ENCODE measurements around the gene KMT2D. TPM values are rescaled to one million over a fixed set of nuclear protein-coding genes. Genes with fewer than 3 reads are reported as not detected.

The KMT2D gene
- total RNA-seq, 1 donor from 2014 or later, result 38.8 TPM

- H3K27me3 ChIP-seq, result no peaks in the 10 kb centered on the region
- intact Hi-C loops (cut with DNase I), result no loop called here
- peaks cover 14% of the 10 kb centered on the region for H3K4me1 ChIP-seq
- no peaks in the 10 kb centered on the region for H3K9me3 ChIP-seq
- H3K36me3 ChIP-seq, result peaks cover 0 to 87% of the 10 kb centered on the region in 2 donors
- TF ChIP-seq POLR2AphosphoS5 (IDR thresholded peaks at IDR 0.05; ENCODE audit: insufficient read depth in 1 of 2, low read depth in 1 of 2), result no peak
- no peak for TF ChIP-seq POLR2A (IDR thresholded peaks at IDR 0.05)
- no peak for TF ChIP-seq CTCF (IDR thresholded peaks at IDR 0.05)
- no peak overlapping the region for H3K4me3 ChIP-seq
- no peak overlapping the region for H3K27ac ChIP-seq
- DNase-seq (ENCODE audit: extremely low spot score in 2 of 2), result no peak
Observed at GRCh38 chr12:49050507-49051372, 9.9 kb downstream of the KMT2D start.

GRCh38 chr12:49049566-49050224 is 10.9 kb downstream of the KMT2D start:
- Histone ChIP-seq H3K27ac (no peak overlapping the region), H3K4me1 (peaks cover 5% of the 10 kb centered on the region), H3K9me3 (no peaks in the 10 kb centered on the region), H3K36me3 (peaks cover 3 to 95% of the 10 kb centered on the region in 2 donors), H3K4me3 (no peak overlapping the region), H3K27me3 (no peaks in the 10 kb centered on the region)
- TF ChIP-seq POLR2A (IDR thresholded peaks at IDR 0.05), result no peak
- TF ChIP-seq CTCF (IDR thresholded peaks at IDR 0.05), result no peak
- TF ChIP-seq POLR2AphosphoS5 (IDR thresholded peaks at IDR 0.05; ENCODE audit: insufficient read depth in 1 of 2, low read depth in 1 of 2), result no peak
- DNase-seq (ENCODE audit: extremely low spot score in 2 of 2), result no peak
- intact Hi-C loops (cut with DNase I), result no loop called here

GRCh38 chr12:49048953-49049352 is 11.6 kb downstream of the KMT2D start:
- intact Hi-C loops (cut with DNase I), result no loop called here
- Histone ChIP-seq H3K27me3 (no peaks in the 10 kb centered on the region), H3K4me3 (no peak overlapping the region), H3K27ac (no peak overlapping the region), H3K9me3 (no peaks in the 10 kb centered on the region), H3K4me1 (no peaks in the 10 kb centered on the region), H3K36me3 (peaks cover 3 to 95% of the 10 kb centered on the region in 2 donors)
- no peak for TF ChIP-seq CTCF (IDR thresholded peaks at IDR 0.05)
- TF ChIP-seq POLR2A (IDR thresholded peaks at IDR 0.05), result no peak
- no peak for DNase-seq (ENCODE audit: extremely low spot score in 2 of 2)

GRCh38 chr12:49046129-49046895 is 14.3 kb downstream of the KMT2D start:
- TF ChIP-seq POLR2AphosphoS5 (IDR thresholded peaks at IDR 0.05; ENCODE audit: insufficient read depth in 1 of 2, low read depth in 1 of 2) (no peak), POLR2A (IDR thresholded peaks at IDR 0.05) (no peak), CTCF (IDR thresholded peaks at IDR 0.05) (no peak)
- no peak for DNase-seq (ENCODE audit: extremely low spot score in 2 of 2)
- Histone ChIP-seq H3K9me3 (no peaks in the 10 kb centered on the region), H3K4me3 (no peak overlapping the region), H3K36me3 (peaks cover 3 to 96% of the 10 kb centered on the region in 2 donors), H3K4me1 (no peaks in the 10 kb centered on the region), H3K27me3 (no peaks in the 10 kb centered on the region), H3K27ac (no peak overlapping the region)
- intact Hi-C loops (cut with DNase I), result no loop called here
